ENCODE measurements around the gene KIFC3. TPM values are rescaled to one million over a fixed set of nuclear protein-coding genes. Genes with fewer than 3 reads are reported as not detected.
"Not testable (repeated sequence)": the region's sequence is repeated elsewhere in the genome, so short reads cannot be mapped to it uniquely, and the experiment has no call there.

The KIFC3 gene
- total RNA-seq, 1 donor from 2014 or later, result 27.9 TPM

DNA sequence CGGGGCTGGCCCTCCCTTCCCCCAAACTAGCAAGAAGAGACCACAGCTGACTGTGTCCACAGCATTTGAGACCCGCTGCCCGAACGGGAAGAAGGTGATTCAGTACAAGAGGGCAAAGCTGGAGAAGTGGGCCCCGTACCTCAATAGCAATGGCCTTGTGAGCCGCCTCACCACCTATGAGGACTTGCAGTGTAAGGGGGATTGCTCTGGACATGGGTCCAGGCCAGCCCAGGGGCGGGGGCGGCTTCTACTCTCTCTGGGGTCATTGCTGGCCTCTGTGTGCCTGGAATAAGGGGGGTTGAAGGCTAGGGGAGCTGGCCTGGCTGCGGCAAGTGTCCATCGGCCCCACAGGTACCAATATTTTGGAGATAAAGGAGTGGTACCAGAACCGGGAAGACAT is 79.6 kb downstream of the KIFC3 start:
- DNase-seq, result no peak

DNA sequence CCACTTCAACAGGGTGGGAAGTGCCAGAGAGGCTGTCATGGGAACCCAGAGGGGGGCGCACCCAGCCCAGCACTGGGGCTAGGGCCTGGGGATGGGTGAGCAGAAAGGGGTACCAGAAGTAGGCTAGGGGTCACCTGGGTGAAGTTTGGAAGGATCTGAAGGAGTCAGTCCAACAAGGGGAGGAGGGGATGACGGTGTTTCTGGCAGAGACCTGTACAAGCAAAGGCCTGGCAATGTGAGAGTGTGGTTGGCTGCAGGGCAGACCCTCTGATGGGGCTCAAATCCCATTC is 80.1 kb downstream of the KIFC3 start:
- no peak for DNase-seq

DNA sequence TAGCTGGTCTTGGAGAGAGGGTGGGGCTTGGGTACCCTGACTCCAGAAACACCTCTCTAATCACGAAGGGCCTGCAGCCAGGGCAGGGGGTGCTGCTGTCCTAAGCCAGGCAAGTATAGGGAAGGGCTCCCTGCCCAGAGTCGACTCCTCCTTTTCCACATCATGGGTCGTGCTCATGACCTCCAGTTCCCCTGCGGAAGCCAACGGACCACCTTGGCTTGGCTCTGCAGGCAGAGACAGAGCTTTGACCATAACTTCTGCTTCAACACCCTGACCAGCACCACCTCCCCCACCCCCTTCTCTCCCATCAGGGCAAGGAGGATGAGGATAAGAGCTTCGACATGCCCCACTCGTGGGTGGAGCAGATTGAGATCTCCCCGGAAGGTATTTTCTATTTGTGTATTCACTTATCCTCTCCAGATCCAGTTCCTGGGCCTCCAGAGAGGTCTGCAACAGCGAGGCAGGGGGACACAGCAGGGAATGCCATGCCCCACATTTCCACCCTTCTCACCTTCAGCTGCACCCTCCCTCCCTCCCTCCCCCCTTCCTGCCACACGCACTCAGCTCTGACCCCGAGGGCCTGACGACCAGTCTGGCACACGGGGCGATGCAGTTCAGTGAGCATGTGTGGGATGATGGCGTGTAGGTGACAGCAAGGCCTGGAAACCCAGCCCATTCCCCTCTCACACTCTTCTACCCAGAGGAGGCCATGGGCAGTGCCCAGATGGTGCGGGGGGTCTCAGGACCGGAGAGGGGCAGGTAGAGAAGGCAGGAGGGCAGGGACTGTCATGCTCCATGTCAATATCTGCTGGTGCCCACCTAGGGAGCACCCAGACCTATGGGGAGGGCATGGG is 80.7 kb downstream of the KIFC3 start:
- no peak for DNase-seq

DNA sequence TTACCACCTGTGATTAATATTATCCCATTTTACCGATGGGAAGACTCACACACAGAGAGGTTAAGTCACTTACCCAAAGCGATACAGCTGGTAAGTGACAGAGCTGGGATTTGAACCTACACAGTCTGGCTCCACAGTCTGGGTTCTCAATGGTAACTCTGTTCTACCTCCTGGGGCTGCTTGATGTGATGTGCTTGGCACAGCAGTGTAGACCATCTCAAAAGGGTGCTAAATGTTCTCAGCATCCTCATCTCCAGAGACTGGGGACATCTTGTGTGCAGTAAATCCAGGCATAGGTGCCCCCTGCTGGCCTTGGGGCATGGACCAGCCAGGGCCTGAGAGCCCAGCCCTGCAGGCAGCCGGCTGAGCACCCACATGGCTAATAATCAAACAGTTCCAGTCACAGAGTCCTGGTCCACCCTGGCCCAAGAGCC is 82.1 kb downstream of the KIFC3 start:
- DNase-seq, result peak; percentile 43

DNA sequence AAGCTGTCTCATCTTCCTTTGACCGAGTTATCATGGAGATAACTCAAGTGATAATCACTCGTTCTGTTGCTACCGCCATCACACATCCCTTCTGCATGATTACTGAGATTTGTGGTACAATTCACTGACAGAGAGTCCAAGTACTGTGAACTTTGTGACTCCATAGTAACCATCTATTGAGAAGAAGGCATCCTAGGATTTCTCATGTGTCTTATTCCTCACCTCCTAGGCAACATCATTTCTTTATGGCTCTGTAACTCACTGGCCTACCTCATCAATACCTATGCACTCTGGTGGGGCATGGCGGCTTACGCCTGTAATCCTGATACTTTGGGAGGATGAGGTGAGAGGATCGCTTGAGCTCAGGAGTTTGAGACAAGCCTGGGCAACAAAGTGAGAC is 88.2 kb downstream of the KIFC3 start:
- no peak for DNase-seq

DNA sequence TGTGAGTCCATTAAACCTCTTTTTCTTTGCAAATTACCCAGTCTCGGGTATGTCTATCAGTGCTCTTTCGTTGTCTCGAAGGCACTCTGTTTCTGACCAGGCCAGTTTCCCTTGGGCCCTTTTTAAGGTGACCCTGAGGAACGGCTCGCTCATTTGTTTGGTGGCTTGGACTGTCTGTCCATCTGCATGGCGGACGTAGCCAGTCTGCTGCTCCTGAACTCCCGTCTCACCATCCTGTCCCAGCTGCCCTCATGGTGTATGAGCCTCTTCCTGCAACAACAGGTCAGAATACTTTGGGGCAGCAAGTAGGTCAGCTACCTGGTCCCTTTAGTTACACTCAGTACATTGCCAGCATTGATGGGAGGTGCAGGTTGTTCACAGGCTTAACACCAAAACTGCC is 88.7 kb downstream of the KIFC3 start:
- no peak for DNase-seq

DNA sequence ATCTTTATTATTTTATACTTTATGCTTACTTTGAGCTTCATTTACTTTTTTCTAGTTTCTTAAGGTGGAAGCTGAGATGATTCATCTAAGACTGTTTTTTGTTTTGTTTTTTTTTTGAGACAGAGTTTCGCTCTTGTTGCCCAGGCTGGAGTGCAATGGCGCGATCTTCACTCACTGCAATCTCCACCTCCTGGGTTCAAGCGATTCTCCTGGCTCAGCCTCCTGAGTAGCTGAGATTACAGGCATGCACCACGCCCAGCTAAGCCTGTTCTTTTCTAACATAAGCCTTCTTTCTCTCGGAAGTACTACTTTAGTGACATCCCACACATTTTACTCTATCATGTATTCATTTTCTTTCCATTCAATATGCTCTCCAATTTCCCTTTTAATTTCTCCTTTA is 89.7 kb downstream of the KIFC3 start:
- DNase-seq, result not testable (repeated sequence)

DNA sequence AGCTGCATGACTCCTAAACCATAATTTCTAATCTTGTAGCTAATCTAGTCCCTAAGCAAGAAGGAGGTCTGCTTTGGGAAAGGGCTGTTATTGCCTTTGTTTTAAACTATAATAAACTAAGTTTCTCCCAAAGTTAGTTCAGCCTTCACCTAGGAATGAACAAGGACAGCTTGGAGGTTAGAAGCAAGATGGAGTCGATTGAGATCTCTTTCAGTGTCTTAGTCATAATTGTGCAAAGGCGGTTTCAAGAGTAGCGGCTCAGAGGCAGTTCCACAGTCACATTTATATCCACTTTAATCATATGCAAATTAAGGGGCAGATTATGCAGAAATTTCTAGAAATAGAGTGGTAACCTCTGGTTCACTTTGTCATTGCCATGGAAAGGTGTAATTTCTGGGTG is 90.3 kb downstream of the KIFC3 start:
- DNase-seq, result no peak

DNA sequence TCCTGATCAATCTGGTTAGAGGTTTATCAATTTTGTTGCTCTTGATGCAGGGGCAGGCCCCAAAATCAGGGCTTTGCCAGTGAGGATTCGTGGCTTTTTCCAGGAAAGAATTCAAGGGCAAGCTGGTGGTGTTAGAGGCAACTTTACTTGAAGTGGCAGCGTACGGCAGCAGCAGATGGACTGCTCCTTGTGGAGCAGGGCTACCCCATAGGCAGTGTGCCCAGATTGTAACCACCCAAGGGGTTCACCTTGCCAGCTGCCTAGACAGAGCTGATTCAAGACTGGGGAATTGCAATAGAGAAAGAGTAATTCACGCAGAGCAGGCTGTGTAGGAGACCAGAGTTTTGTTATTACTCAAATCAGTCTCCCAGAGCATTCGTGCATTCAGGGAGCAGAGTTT is 90.9 kb downstream of the KIFC3 start:
- no peak for DNase-seq

DNA sequence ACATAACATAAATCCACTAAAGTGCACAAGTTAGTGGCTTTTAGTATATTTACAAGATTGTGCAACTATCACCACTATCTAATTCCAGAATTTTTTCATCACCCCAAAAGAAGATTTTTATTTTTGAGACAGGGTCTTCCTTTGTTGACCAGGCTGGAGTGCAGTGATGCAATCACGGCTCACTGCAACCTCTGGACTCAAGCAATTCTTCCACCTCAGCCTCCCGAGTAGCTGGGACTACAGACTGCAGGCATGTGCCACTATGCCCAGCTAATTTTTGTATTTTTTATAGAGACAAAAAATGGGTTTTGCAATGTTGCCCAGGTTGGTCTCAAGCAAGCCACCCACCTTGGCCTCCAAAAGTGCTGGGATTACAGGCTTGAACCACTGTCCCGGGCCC is 92.6 kb downstream of the KIFC3 start:
- no peak for DNase-seq

Small RNA genes lying within 50 kb of the gene (small RNA-seq; reads per million reads assigned to genes)
- not detected for gene MIR6772 (ENCODE audit: low replicate concordance)
- gene RNU6-20P (ENCODE audit: low replicate concordance), result not detected

Other genes starting within 250 kb of the KIFC3 start
- 26.9 TPM for gene ADGRG1, start 173.9 kb downstream of the KIFC3 start, total RNA-seq
- gene ADGRG3, start 134.2 kb downstream of the KIFC3 start, total RNA-seq, result 0.92 TPM
- gene DRC7, start 107.7 kb downstream of the KIFC3 start, total RNA-seq, result not detected
- gene KATNB1, start 66.7 kb downstream of the KIFC3 start, total RNA-seq, result 27.6 TPM
- gene CNGB1, start 168.6 kb upstream of the KIFC3 start, total RNA-seq, result 0.41 TPM
- gene ZNF319, start 198.2 kb upstream of the KIFC3 start, total RNA-seq, result 4.9 TPM
- gene USB1, start 198.9 kb upstream of the KIFC3 start, total RNA-seq, result 21.8 TPM
- 31.0 TPM for gene MMP15, start 223.3 kb upstream of the KIFC3 start, total RNA-seq

Measured in tongue (tissue), 3 donors.